MM.1S (cell line): ENCODE results near the gene CLTCL1.

ENCODE experiments used
- EZH2 ChIP-seq: fragments of 300-600 bp; sonication (generic); optimal IDR thresholded peaks from 2 replicates; pipeline ENCODE3; 2017; ENCODE audit warnings: low read depth, mild to moderate bottlenecking, antibody characterized with exemption, low read length, mixed read lengths
- TF ChIP-seq, protein P1 (sequence below): fragments of 300-600 bp; sonication (generic); IDR thresholded peaks from 2 replicates; pipeline ENCODE4 v1.5.1; 2016; ENCODE audit warnings: antibody characterized with exemption, low read length, mixed read lengths

DNA sequence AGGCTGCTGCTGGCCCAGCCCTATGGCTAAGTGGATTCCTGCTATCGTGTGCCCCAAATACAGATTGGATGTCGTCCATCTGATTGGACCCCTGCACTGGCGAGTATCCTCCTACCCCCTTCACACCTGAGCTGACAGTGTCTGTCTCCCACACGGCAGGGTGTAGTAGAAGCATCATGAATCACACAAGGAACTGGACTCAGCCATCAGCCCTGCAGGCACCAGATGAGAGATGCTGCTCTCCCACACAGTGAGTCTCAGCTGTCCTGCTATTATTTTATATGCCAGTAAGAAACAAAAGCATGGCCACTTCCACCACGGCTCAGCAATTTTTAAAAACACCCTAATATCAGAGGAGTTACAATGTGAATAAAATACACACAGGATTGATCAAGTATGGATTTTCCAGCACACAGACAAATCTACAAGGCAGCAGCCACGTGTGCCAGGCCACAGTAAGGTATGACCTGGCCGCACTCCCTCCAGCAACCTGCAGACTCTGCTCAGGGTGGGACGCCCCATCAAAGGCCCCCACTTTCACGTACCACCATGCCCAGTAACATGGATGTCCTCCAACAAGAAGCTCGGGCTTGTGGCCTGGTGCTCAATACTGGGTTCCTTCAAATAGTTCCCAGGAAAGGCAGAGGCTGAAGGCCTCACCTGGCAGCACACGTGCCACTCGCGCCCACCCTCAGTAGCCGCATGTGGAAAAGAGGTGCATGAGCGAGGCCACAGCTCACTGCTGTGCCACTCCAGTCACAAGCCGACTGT, 96.6 kb downstream of the CLTCL1 start:
- no peak for TF ChIP-seq EZH2
- TF ChIP-seq, protein P1, sequence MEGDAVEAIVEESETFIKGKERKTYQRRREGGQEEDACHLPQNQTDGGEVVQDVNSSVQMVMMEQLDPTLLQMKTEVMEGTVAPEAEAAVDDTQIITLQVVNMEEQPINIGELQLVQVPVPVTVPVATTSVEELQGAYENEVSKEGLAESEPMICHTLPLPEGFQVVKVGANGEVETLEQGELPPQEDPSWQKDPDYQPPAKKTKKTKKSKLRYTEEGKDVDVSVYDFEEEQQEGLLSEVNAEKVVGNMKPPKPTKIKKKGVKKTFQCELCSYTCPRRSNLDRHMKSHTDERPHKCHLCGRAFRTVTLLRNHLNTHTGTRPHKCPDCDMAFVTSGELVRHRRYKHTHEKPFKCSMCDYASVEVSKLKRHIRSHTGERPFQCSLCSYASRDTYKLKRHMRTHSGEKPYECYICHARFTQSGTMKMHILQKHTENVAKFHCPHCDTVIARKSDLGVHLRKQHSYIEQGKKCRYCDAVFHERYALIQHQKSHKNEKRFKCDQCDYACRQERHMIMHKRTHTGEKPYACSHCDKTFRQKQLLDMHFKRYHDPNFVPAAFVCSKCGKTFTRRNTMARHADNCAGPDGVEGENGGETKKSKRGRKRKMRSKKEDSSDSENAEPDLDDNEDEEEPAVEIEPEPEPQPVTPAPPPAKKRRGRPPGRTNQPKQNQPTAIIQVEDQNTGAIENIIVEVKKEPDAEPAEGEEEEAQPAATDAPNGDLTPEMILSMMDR, result no peak
